ENCODE measurements around the gene PPP1R1A. TPM values are rescaled to one million over a fixed set of nuclear protein-coding genes. Genes with fewer than 3 reads are reported as not detected.

PPP1R1A gene
- 0.11 to 0.25 TPM (median 0.20 TPM) in 3 of 5 replicates, not detected in the others for total RNA-seq (2022; extraction: Qiagen RNA extraction; ENCODE audit: low read depth)

DNA sequence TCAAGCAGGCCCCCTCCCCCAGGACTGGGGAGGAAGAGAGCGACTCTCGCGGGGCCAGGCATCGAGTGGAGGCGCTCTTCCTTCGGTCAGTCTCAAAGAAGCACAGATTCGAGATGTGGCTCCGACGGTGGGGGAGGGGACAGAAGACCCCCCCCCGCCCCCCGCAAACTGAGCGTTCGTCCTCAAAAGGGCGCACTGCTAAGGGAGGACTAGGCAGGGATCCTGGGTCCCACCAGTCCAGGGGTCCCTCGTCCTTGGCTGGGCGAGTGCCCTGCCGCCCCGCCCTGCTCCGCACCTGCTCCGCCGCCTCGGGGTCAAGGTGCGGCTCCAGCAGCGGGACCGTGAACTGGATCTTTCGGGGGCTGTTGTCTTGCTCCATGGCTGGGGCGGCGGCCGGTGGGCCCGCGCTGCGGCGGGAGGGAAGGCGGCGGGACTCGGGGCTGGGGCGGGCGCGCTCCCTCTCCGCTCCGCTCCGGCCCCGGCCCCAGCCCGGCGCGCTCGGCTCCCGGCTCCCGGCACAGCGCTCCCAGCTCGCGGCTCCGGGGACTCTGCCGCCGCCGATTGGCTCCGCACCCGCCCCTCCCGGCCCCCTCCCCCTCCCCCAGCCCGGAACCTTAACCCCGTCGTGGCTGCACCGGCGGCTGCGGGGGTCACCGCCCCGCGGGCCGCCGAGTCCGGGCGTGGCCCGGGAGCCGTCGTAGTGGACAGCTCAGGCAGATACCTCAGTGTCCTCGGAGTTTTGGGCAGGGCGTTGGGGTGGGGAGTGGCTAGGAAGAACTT lies at the start of gene PPP1R1A:
PPP1R1A (minus strand) TSS at position 550 of the 780 bp plus-strand sequence; CDS start at position 379, 171 bp downstream.

GRCh38 chr12:54634795-54635194 lies 46.3 kb upstream of the PPP1R1A start, which contains the start of gene LACRT:
Gene LACRT (minus strand): TSS chr12:54634895. CDS start chr12:54634841, 54 bp downstream.

Other genes with a start within 250 kb of the PPP1R1A start
- not detected in 5 replicates for gene GPR84, start 224.2 kb downstream of the PPP1R1A start, total RNA-seq (2022; extraction: Qiagen RNA extraction; ENCODE audit: low read depth)
- gene ZNF385A, start 203.9 kb downstream of the PPP1R1A start, total RNA-seq (2022; extraction: Qiagen RNA extraction; ENCODE audit: low read depth): 11.3 to 23.1 TPM (median 20.0 TPM) in 5 replicates
- gene ITGA5, start 169.4 kb downstream of the PPP1R1A start, total RNA-seq (2022; extraction: Qiagen RNA extraction; ENCODE audit: low read depth): 158 to 252 TPM (median 197 TPM) in 5 replicates
- gene GTSF1, start 115.1 kb downstream of the PPP1R1A start, total RNA-seq (2022; extraction: Qiagen RNA extraction; ENCODE audit: low read depth): not detected in 5 replicates
- gene NCKAP1L, start 90.9 kb downstream of the PPP1R1A start, total RNA-seq (2022; extraction: Qiagen RNA extraction; ENCODE audit: low read depth): not detected in 5 replicates
- 0.11 TPM in 1 of 5 replicates, not detected in the others for gene PDE1B, start 39.1 kb downstream of the PPP1R1A start, total RNA-seq (2022; extraction: Qiagen RNA extraction; ENCODE audit: low read depth)
- not detected in 5 replicates for gene LACRT, start 46.2 kb upstream of the PPP1R1A start, total RNA-seq (2022; extraction: Qiagen RNA extraction; ENCODE audit: low read depth)
- not detected in 5 replicates for gene DCD, start 59.7 kb upstream of the PPP1R1A start, total RNA-seq (2022; extraction: Qiagen RNA extraction; ENCODE audit: low read depth)

All from A549 treated with ZK216348 at 1 μM for 4 hours (cell line).